Adrenal gland (tissue), 12 donors: ENCODE measurements around the gene UNG. TPM values are rescaled to one million over a fixed set of nuclear protein-coding genes. Genes with fewer than 3 reads are reported as not detected.
"Not testable (repeated sequence)": the region's sequence is repeated elsewhere in the genome, so short reads cannot be mapped to it uniquely, and the experiment has no call there.

Experiments used
- DNase-seq, 7 donors: peaks; one replicate each; pipeline ENCODE4 v3.0.0-alpha.2; 2019 to 2020
- H3K27ac ChIP-seq, 5 donors: fragments of 200-600 bp; sonication (generic) in 4 of 5; 1 replicate in 3 of 5; 2 replicates in 2 of 5; pipeline versions ENCODE4 v1.5.1 to v1.8.0; 2016 to 2020; ENCODE audit warnings: mild to moderate bottlenecking in 1 of 5
- H3K27me3 ChIP-seq: fragments of 200-600 bp; 2 replicates; pipeline ENCODE4 v1.8.0; 2021
- H3K36me3 ChIP-seq, 2 donors: fragments of 200-600 bp; replicated peaks in 1 of 2; 1 replicate in 1 of 2; 2 replicates in 1 of 2; pipeline versions ENCODE4 v1.5.1 to v1.8.0; 2018 to 2022
- H3K4me1 ChIP-seq, 2 donors: fragments of 200-600 bp; replicated peaks in 1 of 2; 1 replicate in 1 of 2; 2 replicates in 1 of 2; pipeline versions ENCODE4 v1.5.1 to v1.8.0; 2018 to 2021
- H3K4me3 ChIP-seq, 4 donors: fragments of 200-600 bp; sonication (generic) in 3 of 4; one replicate each; pipeline ENCODE4 v1.5.1; 2016 to 2018
- H3K9me3 ChIP-seq, 3 donors: fragments of 200-600 bp; sonication (generic) in 1 of 3; replicated peaks in 1 of 3; 1 replicate in 2 of 3; 2 replicates in 1 of 3; pipeline versions ENCODE4 v1.5.1 to v1.8.0; 2016 to 2021
- CTCF ChIP-seq, 6 experiments: fragments of 450-650 bp in 4 of 6; fragments of 200-600 bp in 2 of 6; sonication (generic) in 1 of 6; IDR thresholded peaks; 1 replicate in 5 of 6; 2 replicates in 1 of 6; pipeline versions ENCODE4 v1.5.1 to v1.8.0; 2016 to 2021; ENCODE audit warnings: antibody characterized with exemption in 6 of 6, mild to moderate bottlenecking in 2 of 6, moderate library complexity in 1 of 6
- POLR2A ChIP-seq, 2 donors: fragments of 450-650 bp; IDR thresholded peaks; one replicate each; pipeline ENCODE4 v1.6.1; 2017; ENCODE audit warnings: antibody characterized with exemption in 2 of 2, mild to moderate bottlenecking in 2 of 2, moderate library complexity in 1 of 2
- WGBS, 4 donors: extraction: QIAGEN DNeasy Blood & Tissue Kit in 2 of 4; methylation state at CpG; one replicate each; pipeline versions ENCODE4 v1.1.5 to v1.1.7; 2013 to 2017; 5-methylcytosine and 5-hydroxymethylcytosine counted together
- intact Hi-C, 2 donors: fragments of 100-400 bp; cut with DNase I; formaldehyde crosslinking; loops; one replicate each; pipeline versions ENCODE4 v1.14.1 to v1.15.0; 2022 to 2023
- polyA plus RNA-seq, 3 donors: library from polyadenylated mRNA; stranded (reverse); fragments of 200-250 nt in 2 of 3; fragments of 350-450 nt in 1 of 3; fragmentation: Illumina TruSeq in 1 of 3; extraction: RNeasy Lipid Tissue Mini Kit (QIAGEN cat#74804) in 1 of 3; gene quantifications; one replicate each; pipeline ENCODE4 v1.2.3, GENCODE V29; 2013 to 2014
- total RNA-seq, 9 donors: library from RNA; depleted of rRNA in 4 of 9; stranded (reverse); fragments of >200 nt in 4 of 9; fragments of 120-200 nt in 1 of 9; fragmentation: NEBNext Ultra II Directional in 1 of 9; extraction: Animal tissue kit (Norgen Biotek cat#: 25700) in 1 of 9; gene quantifications; one replicate each; pipeline versions ENCODE4 v1.1.0 to v1.2.4, GENCODE V29; 2013 to 2023
- donor health status: healthy with polysubstance abuse.
- donor health status: Bipolar disorder and iron deficiency.
- donor health status: DM: yes; HTN: yes; CAD: no.
- donor health status: DM: no; HTN: no; CAD: no.
- donor health status: DM: no; HTN: no; CAD: no.
- donor health status: DM: yes; HTN: yes; CAD: no.

Gene UNG
- total and polyA plus RNA-seq, 12 donors = 52.5 to 135 (median 72.8) TPM

- WGBS, 4 donors = 0 to 2% (median 1%) methylated on average over 9 to 61 of the region's 61 CpGs
- Histone ChIP-seq H3K36me3 (no peaks in the 10 kb centered on the region), H3K4me3 (peak within 1 kb of the TSS; percentile 60 to 89 (median 68)), H3K4me1 (peaks cover 13 to 21% of the 10 kb centered on the region in 2 donors), H3K9me3 (no peaks in the 10 kb centered on the region), H3K27me3 (no peaks in the 10 kb centered on the region), H3K27ac (peak within 1 kb of the TSS; percentile 57 to 92 (median 80))
- peak; percentile 38 to 74 for TF ChIP-seq POLR2A (IDR thresholded peaks at IDR 0.05)
- peak in 1 of 6 experiments; percentile 26 for TF ChIP-seq CTCF (IDR thresholded peaks at IDR 0.05)
- intact Hi-C loops = no loop called here
- peak; percentile 82 to 93 (median 86) for DNase-seq
These were observed 44.7 kb upstream of the UNG start, which contains the start of gene USP30 for GRCh38 chr12:109052414-109053323. Gene USP30 (plus strand): TSS chr12:109052576. CDS start chr12:109052679, 103 bp downstream.

- WGBS, 4 donors = 12 to 20% (median 15%) methylated on average over 9 of the region's 9 CpGs
- TF ChIP-seq CTCF (IDR thresholded peaks at IDR 0.05) = no peak
- peak in 1 of 2 donors; percentile 54 for TF ChIP-seq POLR2A (IDR thresholded peaks at IDR 0.05)
- H3K27me3 ChIP-seq = no peaks in the 10 kb centered on the region
- H3K36me3 ChIP-seq = peaks cover 0 to 6% of the 10 kb centered on the region in 2 donors
- DNase-seq = peak in 4 of 7 donors; percentile 21 to 32 (median 22)
- intact Hi-C loops = no loop called here
- H3K4me3 ChIP-seq = peak overlapping the region; percentile 60 to 89 (median 68)
- H3K4me1 ChIP-seq = peaks cover 13 to 21% of the 10 kb centered on the region in 2 donors
- H3K9me3 ChIP-seq = no peaks in the 10 kb centered on the region
- peak overlapping the region; percentile 57 to 92 (median 80) for H3K27ac ChIP-seq
These were observed 43.8 kb upstream of the UNG start for GRCh38 chr12:109053382-109054123.

GRCh38 chr12:109054124-109054513 is 43.3 kb upstream of the UNG start:
- DNase-seq, H3K27me3 ChIP-seq, H3K9me3 ChIP-seq, intact Hi-C loops: not testable (repeated sequence)
- H3K4me3 ChIP-seq = peak overlapping the region in 1 of 4 donors; percentile 60
- WGBS, 4 donors = 72 to 76% (median 75%) methylated on average over 4 of the region's 4 CpGs
- H3K4me1 ChIP-seq = peaks cover 13 to 21% of the 10 kb centered on the region in 2 donors
- H3K27ac ChIP-seq = peak overlapping the region in 4 of 5 donors; percentile 62 to 92 (median 82)
- peaks cover 0 to 12% of the 10 kb centered on the region in 2 donors for H3K36me3 ChIP-seq

- Histone ChIP-seq H3K27ac (peak overlapping the region in 3 of 5 donors; percentile 62 to 92 (median 80)), H3K27me3 (no peaks in the 10 kb centered on the region), H3K36me3 (peaks cover 0 to 16% of the 10 kb centered on the region in 2 donors), H3K4me1 (peaks cover 13 to 21% of the 10 kb centered on the region in 2 donors), H3K4me3 (no peak overlapping the region), H3K9me3 (no peaks in the 10 kb centered on the region)
- TF ChIP-seq CTCF (IDR thresholded peaks at IDR 0.05) (no peak), POLR2A (IDR thresholded peaks at IDR 0.05) (no peak)
- no peak for DNase-seq
- intact Hi-C loops = no loop called here
These were observed 42.9 kb upstream of the UNG start for GRCh38 chr12:109054520-109054919.
